IMR-90 (cell line): Measurements from ENCODE around the gene SNAPC2. TPM values are rescaled to one million over a fixed set of nuclear protein-coding genes. Genes with fewer than 3 reads are reported as not detected.
A peak's percentile ranks its signal among the peaks of the same experiment; 100 is the strongest.
"Not testable (repeated sequence)": the region's sequence is repeated elsewhere in the genome, so short reads cannot be mapped to it uniquely, and the experiment has no call there.

ENCODE experiments used
- ATAC-seq: fragments of 200-7000 bp; cut with Tn5 transposase; 2 replicates; pipeline ENCODE4 v1.9.1; 2020; ENCODE audit warnings: low read depth, mild to moderate bottlenecking, moderate library complexity
- BruUV-seq: library from RNA; stranded (reverse); fragments of 400-500 nt; replicated peaks from 2 replicates; lab custom pipeline; 2021; lab: Mats Ljungman, UMichigan
- CTCF ChIA-PET: fragments of 300-600 bp; formaldehyde crosslinking; extraction: SDS; loops from one replicate; lab custom pipeline; 2021; ENCODE audit warnings: antibody characterized with exemption; lab: Yijun Ruan, JAX
- POLR2A ChIA-PET: fragments of 300-600 bp; sonication (Branson Sonifier 250); formaldehyde crosslinking; loops from one replicate; lab custom pipeline; 2022; ENCODE audit warnings: antibody characterized with exemption; ENCODE audit not compliant: unreplicated experiment; lab: Charles Lee
- DNase-seq: peaks from one replicate; pipeline ENCODE4 v3.0.0; 2013
- H2AFZ ChIP-seq: replicated peaks from 2 replicates; pipeline ENCODE3; 2013; ENCODE audit warnings: low read length, mild to moderate bottlenecking; ENCODE audit not compliant: poor library complexity
- H2AK5ac ChIP-seq: 2 replicates; pipeline ENCODE4 v1.6.1; 2013; ENCODE audit warnings: low read depth, low read length, inconsistent platforms
- H2AK9ac ChIP-seq: replicated peaks from 2 replicates; pipeline ENCODE3; 2013; ENCODE audit warnings: mild to moderate bottlenecking, low read depth, low read length, moderate library complexity; ENCODE audit not compliant: poor library complexity
- H2BK120ac ChIP-seq: 2 replicates; pipeline ENCODE4 v1.6.1; 2013; ENCODE audit warnings: low read depth, low read length, inconsistent platforms
- H2BK15ac ChIP-seq: 3 replicates; pipeline ENCODE4 v1.6.1; 2013; ENCODE audit warnings: low read depth, low read length, inconsistent platforms
- H2BK20ac ChIP-seq: 2 replicates; pipeline ENCODE4 v1.6.1; 2013; ENCODE audit warnings: low read depth, mild to moderate bottlenecking, inconsistent platforms, low read length, moderate library complexity
- H2BK5ac ChIP-seq: 2 replicates; pipeline ENCODE4 v1.6.1; 2013; ENCODE audit warnings: mild to moderate bottlenecking, low read depth, low read length, inconsistent platforms; ENCODE audit not compliant: poor library complexity, severe bottlenecking
- H3K14ac ChIP-seq: replicated peaks from 2 replicates; pipeline ENCODE4 v1.6.1; 2013; ENCODE audit warnings: low read depth, low read length, inconsistent platforms
- H3K18ac ChIP-seq: 2 replicates; pipeline ENCODE4 v1.6.1; 2013; ENCODE audit warnings: low read depth, low read length, control low read depth
- H3K23ac ChIP-seq: 2 replicates; pipeline ENCODE4 v1.6.1; 2013; ENCODE audit warnings: low read depth, low read length, inconsistent platforms
- H3K27ac ChIP-seq: 2 replicates; pipeline ENCODE4 v1.5.1; 2013; ENCODE audit warnings: mild to moderate bottlenecking, control low read depth, low read length; ENCODE audit not compliant: insufficient read depth
- H3K27me3 ChIP-seq: 2 replicates; pipeline ENCODE4 v1.6.1; 2013; ENCODE audit warnings: low read length; ENCODE audit not compliant: control insufficient read depth, insufficient read depth
- H3K36me3 ChIP-seq: 2 replicates; pipeline ENCODE4 v1.6.1; 2013; ENCODE audit warnings: low read length, mixed read lengths; ENCODE audit not compliant: control insufficient read depth, insufficient read depth
- H3K4ac ChIP-seq: 2 replicates; pipeline ENCODE4 v1.6.1; 2013; ENCODE audit warnings: low read depth, low read length, inconsistent platforms
- H3K4me1 ChIP-seq: 2 replicates; pipeline ENCODE4 v1.6.1; 2013; ENCODE audit warnings: low read length, mixed read lengths; ENCODE audit not compliant: control insufficient read depth, insufficient read depth
- H3K4me2 ChIP-seq: 2 replicates; pipeline ENCODE4 v1.6.1; 2013; ENCODE audit warnings: low read depth, mild to moderate bottlenecking, control low read depth, low read length, moderate library complexity
- H3K4me3 ChIP-seq: 2 replicates; pipeline ENCODE4 v1.5.1; 2013; ENCODE audit warnings: low read depth, mild to moderate bottlenecking, control low read depth, low read length, moderate library complexity; ENCODE audit not compliant: insufficient read depth
- H3K56ac ChIP-seq: 2 replicates; pipeline ENCODE4 v1.6.1; 2013; ENCODE audit warnings: low read length, inconsistent platforms; ENCODE audit not compliant: insufficient read depth; ENCODE audit errors: extremely low read depth
- H3K79me1 ChIP-seq, 2 experiments: 2 replicates each; pipeline ENCODE4 v1.6.1; 2013; ENCODE audit warnings: low read length in 2 of 2, inconsistent platforms in 1 of 2, low read depth in 1 of 2
- H3K9ac ChIP-seq: 2 replicates; pipeline ENCODE4 v1.6.1; 2013; ENCODE audit warnings: low read depth, low read length, control low read depth
- H3K9me1 ChIP-seq: 2 replicates; pipeline ENCODE4 v1.6.1; 2013; ENCODE audit warnings: low read length, inconsistent platforms; ENCODE audit not compliant: insufficient read depth
- H3K9me3 ChIP-seq: 2 replicates; pipeline ENCODE4 v1.6.1; 2013; ENCODE audit warnings: low read length; ENCODE audit not compliant: control insufficient read depth, insufficient read depth
- H4K20me1 ChIP-seq: 2 replicates; pipeline ENCODE4 v1.6.1; 2013; ENCODE audit warnings: low read length, inconsistent platforms; ENCODE audit not compliant: insufficient read depth
- H4K5ac ChIP-seq: 2 replicates; pipeline ENCODE4 v1.6.1; 2013; ENCODE audit warnings: mild to moderate bottlenecking, low read depth, low read length, control low read depth
- H4K8ac ChIP-seq, 2 experiments: 2 replicates each; pipeline ENCODE4 v1.6.1; 2013; ENCODE audit warnings: low read depth in 2 of 2, low read length in 2 of 2, control low read depth in 1 of 2, inconsistent platforms in 1 of 2
- H4K91ac ChIP-seq: 2 replicates; pipeline ENCODE4 v1.6.1; 2013; ENCODE audit warnings: low read depth, low read length, inconsistent platforms; ENCODE audit not compliant: insufficient read depth
- FOS ChIP-seq: fragments of 150-350 bp; IDR thresholded peaks from 2 replicates; pipeline ENCODE4 v1.6.1; 2016; ENCODE audit warnings: low read depth, low read length
- WGBS, 2 experiments: methylation state at CpG; one replicate each; pipeline versions ENCODE4 v1.1.5 to v1.1.7; 2013; ENCODE audit warnings: missing lambda C conversion rate in 2 of 2; ENCODE audit not compliant: insufficient read length in 1 of 2; ENCODE audit errors: extremely low coverage in 2 of 2; 5-methylcytosine and 5-hydroxymethylcytosine counted together
- dilution Hi-C: fragments of 300-500 bp; cut with HindIII; formaldehyde crosslinking; loops from one replicate; pipeline ENCODE4 v1.14.3; 2018; ENCODE audit warnings: low sequenced_read_pairs; ENCODE audit not compliant: unreplicated experiment
- in situ Hi-C: fragments of 300-500 bp; cut with MboI; formaldehyde crosslinking; loops from 3 replicates; pipeline ENCODE4 v1.14.3; 2019; ENCODE audit warnings: low sequenced_read_pairs, inconsistent platforms, mixed read lengths
- intact Hi-C: fragments of 100-400 bp; cut with micrococcal nuclease; formaldehyde crosslinking; loops from 2 replicates; pipeline ENCODE4 v1.10.0; 2022
- polyA plus RNA-seq, 3 experiments: library from polyadenylated mRNA; depleted of rRNA; stranded (reverse); fragments of >200 nt; gene quantifications; 2 replicates each; pipeline ENCODE4 v1.2.3, GENCODE V29; 2012; ENCODE audit warnings: low replicate concordance in 1 of 3
- total RNA-seq: library from RNA; depleted of rRNA; stranded (reverse); fragments of >200 nt; gene quantifications from 2 replicates; pipeline ENCODE4 v1.2.3, GENCODE V29; 2012

Gene SNAPC2
- total and polyA plus RNA-seq, 2 of the 4 experiments (the other 2 are of a cell fraction): 12.5 to 29.2 TPM

DNA sequence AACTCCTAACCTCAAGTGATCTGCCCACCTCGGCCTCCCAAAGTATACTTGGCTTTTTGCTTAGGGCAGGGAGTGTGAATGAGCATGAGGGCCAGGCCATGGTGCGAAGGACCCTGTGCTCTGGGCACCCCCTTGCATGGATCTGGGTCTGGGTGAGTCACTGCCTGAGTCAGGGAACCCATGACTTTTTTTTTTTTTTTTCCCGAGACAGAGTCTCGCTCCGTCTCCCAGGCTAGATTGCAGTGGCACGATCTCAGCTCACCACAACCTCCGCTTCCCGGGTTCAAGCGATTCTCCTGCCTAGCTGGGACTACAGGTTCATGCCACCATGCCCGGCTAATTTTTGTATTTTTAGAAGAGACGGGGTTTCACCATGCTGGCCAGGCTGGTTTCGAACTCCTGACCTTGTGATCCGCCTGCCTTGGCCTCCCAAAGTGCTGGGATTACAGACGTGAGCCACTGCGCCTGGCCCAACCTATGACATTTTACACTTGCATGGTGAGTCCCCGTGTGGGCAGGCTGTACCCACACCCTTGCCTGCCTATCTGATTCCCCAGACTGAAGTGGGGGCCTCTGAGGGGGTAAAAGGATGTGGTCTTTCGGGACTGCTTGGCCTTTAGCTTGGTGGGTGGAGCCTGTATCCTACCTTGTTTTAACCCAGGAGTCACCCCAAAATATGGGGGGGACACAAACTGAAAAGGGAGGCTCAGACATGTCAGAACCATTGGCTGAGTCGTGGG, 26.6 kb upstream of the SNAPC2 start:
- H4K5ac ChIP-seq, H3K36me3 ChIP-seq, H4K91ac ChIP-seq, H4K20me1 ChIP-seq, BruUV-seq, H3K14ac ChIP-seq, H4K8ac ChIP-seq, H3K9me1 ChIP-seq, POLR2A ChIA-PET, dilution Hi-C loops, H3K4me1 ChIP-seq, H2BK15ac ChIP-seq, H3K27me3 ChIP-seq, H3K9me3 ChIP-seq, intact Hi-C loops, H3K27ac ChIP-seq, H2BK20ac ChIP-seq, H2BK120ac ChIP-seq, H3K56ac ChIP-seq, ATAC-seq, H2BK5ac ChIP-seq, H3K4me3 ChIP-seq, H3K23ac ChIP-seq, H3K4me2 ChIP-seq, H3K9ac ChIP-seq, in situ Hi-C loops, H3K18ac ChIP-seq: not testable (repeated sequence)
- peak overlapping the region; percentile 72 for H2AK9ac ChIP-seq
- peak; percentile 62 for DNase-seq
- CTCF ChIA-PET: interaction anchor here (1.1 to 1.6 kb wide), 2 partner anchors 10 to 27 kb away, joined by 3 to 7 read pairs; partner anchors contain the start of gene MAP2K7
- H3K4ac ChIP-seq: peak overlapping the region; percentile 31
- TF ChIP-seq FOS: peak; percentile 61
- peaks cover 6 to 37% of the 10 kb centered on the region in 2 experiments for H3K79me1 ChIP-seq
- 79% methylated on average over 12 of the region's 18 CpGs; no CpG with 5 or more reads in 1 of the 2 experiments for WGBS, 2 experiments
- H2AK5ac ChIP-seq: peak overlapping the region; percentile 2; the same call in 1 of the 2 replicates
- peak overlapping the region; percentile 32 for H2AFZ ChIP-seq
